ENCODE measurements around the gene CLIC3.

DNA sequence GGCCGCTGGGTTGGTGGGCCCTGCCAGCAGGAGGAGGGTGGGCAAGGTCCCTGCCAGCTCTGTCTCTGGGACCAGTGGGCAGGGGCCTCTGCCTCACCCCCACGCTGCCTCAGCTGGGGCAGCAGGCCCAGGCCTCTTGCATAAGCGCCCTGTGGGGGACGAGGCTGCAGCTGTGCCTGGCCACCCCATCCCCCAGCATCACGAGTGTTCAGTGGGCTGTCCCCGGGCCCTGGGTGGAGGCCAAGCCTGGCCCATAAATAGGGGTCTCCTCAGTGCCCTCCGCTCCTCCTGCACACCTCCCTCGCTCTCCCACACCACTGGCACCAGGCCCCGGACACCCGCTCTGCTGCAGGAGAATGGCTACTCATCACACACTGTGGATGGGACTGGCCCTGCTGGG, 19.1 kb downstream of the CLIC3 start, which contains the start of gene PTGDS:
- TF ChIP-seq TAF1 (IDR thresholded peaks at IDR 0.05; ENCODE audit: borderline replicate concordance, low read depth, low read length) = no peak
- TF ChIP-seq POLR2AphosphoS5 (IDR thresholded peaks at IDR 0.05; ENCODE audit: low read depth, low read length) = no peak
- TF ChIP-seq POLR2A (IDR thresholded peaks at IDR 0.05; ENCODE audit: low read depth, low read length) = no peak
